Keratinocyte (primary cell): ENCODE results near the gene CBLB. TPM values are rescaled to one million over a fixed set of nuclear protein-coding genes. Genes with fewer than 3 reads are reported as not detected.

Experiments
- DNase-seq: peaks from one replicate; pipeline ENCODE4 v3.0.0-alpha.2; 2011; ENCODE audit warnings: low read depth, missing footprints, low spot score
- FAIRE-seq: peaks from 2 replicates; lab custom pipeline; 2011; peaks lifted over from hg19 to GRCh38; lab: Jason Lieb, UNC
- H2AFZ ChIP-seq: 2 replicates; pipeline ENCODE4 v1.6.0; 2012; ENCODE audit warnings: low read length, control low read depth, inconsistent platforms; ENCODE audit not compliant: control insufficient read depth
- H3K27ac ChIP-seq: 2 replicates; pipeline ENCODE4 v1.5.1; 2011; ENCODE audit warnings: low read length; ENCODE audit not compliant: control insufficient read depth, insufficient read depth
- H3K27me3 ChIP-seq: 3 replicates; pipeline ENCODE4 v1.6.0; 2011; ENCODE audit warnings: low read length; ENCODE audit not compliant: control insufficient read depth, insufficient read depth; ENCODE audit errors: extremely low read depth
- H3K36me3 ChIP-seq, 2 experiments: 2 replicates in 1 of 2; 3 replicates in 1 of 2; pipeline ENCODE4 v1.5.1; 2011; ENCODE audit warnings: low read length in 2 of 2, mild to moderate bottlenecking in 1 of 2; ENCODE audit not compliant: control insufficient read depth in 2 of 2, insufficient read depth in 2 of 2; ENCODE audit errors: extremely low read depth in 1 of 2
- H3K4me1 ChIP-seq: 3 replicates; pipeline ENCODE4 v1.5.1; 2011; ENCODE audit warnings: low read length; ENCODE audit not compliant: control insufficient read depth, insufficient read depth; ENCODE audit errors: extremely low read depth
- H3K4me2 ChIP-seq: 3 replicates; pipeline ENCODE4 v1.6.0; 2011; ENCODE audit warnings: low read depth, low read length; ENCODE audit not compliant: control insufficient read depth, insufficient read depth; ENCODE audit errors: extremely low read depth
- H3K4me3 ChIP-seq, 3 experiments: fragments of 200-600 bp in 1 of 3; sonication (generic) in 1 of 3; 2 replicates in 2 of 3; 3 replicates in 1 of 3; pipeline ENCODE4 v1.5.1; 2011 to 2016; ENCODE audit warnings: low read length in 3 of 3, mild to moderate bottlenecking in 3 of 3, control low read depth in 2 of 3, inconsistent platforms in 1 of 3, low read depth in 1 of 3, mixed read lengths in 1 of 3, mixed run types in 1 of 3, moderate library complexity in 1 of 3; ENCODE audit not compliant: control insufficient read depth in 2 of 3, insufficient read depth in 2 of 3; ENCODE audit errors: extremely low read depth in 1 of 3
- H3K79me2 ChIP-seq: 2 replicates; pipeline ENCODE4 v1.6.0; 2012; ENCODE audit warnings: low read length; ENCODE audit not compliant: control insufficient read depth, insufficient read depth
- H3K9ac ChIP-seq: 3 replicates; pipeline ENCODE4 v1.6.0; 2011; ENCODE audit warnings: low read length; ENCODE audit not compliant: control insufficient read depth, insufficient read depth; ENCODE audit errors: extremely low read depth
- H3K9me1 ChIP-seq: 3 replicates; pipeline ENCODE4 v1.6.0; 2011; ENCODE audit warnings: low read length; ENCODE audit not compliant: control insufficient read depth, insufficient read depth; ENCODE audit errors: extremely low read depth
- H3K9me3 ChIP-seq: 2 replicates; pipeline ENCODE4 v1.5.1; 2012; ENCODE audit warnings: low read depth, low read length; ENCODE audit not compliant: control insufficient read depth
- H4K20me1 ChIP-seq: 3 replicates; pipeline ENCODE4 v1.6.0; 2011; ENCODE audit warnings: low read length; ENCODE audit not compliant: control insufficient read depth, insufficient read depth; ENCODE audit errors: extremely low read depth
- CTCF ChIP-seq, 3 experiments: IDR thresholded peaks in 1 of 3; conservative IDR thresholded peaks in 1 of 3; optimal IDR thresholded peaks in 1 of 3; 2 replicates in 2 of 3; 3 replicates in 1 of 3; pipeline versions ENCODE3 to v1.5.1; 2011; ENCODE audit warnings: low read length in 3 of 3, mild to moderate bottlenecking in 3 of 3, moderate library complexity in 2 of 3, control low read depth in 1 of 3, inconsistent platforms in 1 of 3; ENCODE audit not compliant: insufficient read depth in 2 of 3; ENCODE audit errors: extremely low read depth in 1 of 3
- EZH2 ChIP-seq: IDR thresholded peaks from one replicate; pipeline ENCODE4 v1.6.1; 2012; ENCODE audit warnings: inconsistent platforms, mild to moderate bottlenecking, low read length, moderate library complexity
- dilution Hi-C: fragments of 300-500 bp; cut with MboI; formaldehyde crosslinking; loops from one replicate; pipeline ENCODE4 v1.7.0; 2020; ENCODE audit warnings: low sequenced_read_pairs; ENCODE audit not compliant: extremely low pct_ligation_motif_present
- polyA plus RNA-seq, 5 experiments: library from polyadenylated mRNA; depleted of rRNA in 3 of 5; stranded (reverse) in 3 of 5; stranded (forward) in 1 of 5; unstranded in 1 of 5; fragments of >200 nt; gene quantifications; 1 replicate in 1 of 5; 2 replicates in 3 of 5; 3 replicates in 1 of 5; pipeline versions ENCODE4 v1.2.1 to v1.2.3, GENCODE V29; 2011 to 2012; ENCODE audit warnings: missing spikeins in 2 of 5, low read depth in 1 of 5, low replicate concordance in 1 of 5

The CBLB gene
- polyA plus RNA-seq, 1 donor (not counting 4 experiments of a cell fraction or from before 2014, with no cell fraction given): 13.6 TPM

- H3K79me2 ChIP-seq: no peaks in the 10 kb centered on the region
- no peak overlapping the region for H3K9ac ChIP-seq
- no peak overlapping the region for H3K4me2 ChIP-seq
- peaks cover 0 to 11% of the 10 kb centered on the region in 2 experiments for H3K36me3 ChIP-seq
- dilution Hi-C loops: no loop called here
- no peak for FAIRE-seq
- DNase-seq: no peak
- H2AFZ ChIP-seq: no peak overlapping the region
- H3K27me3 ChIP-seq: no peaks in the 10 kb centered on the region
- no peak overlapping the region for H3K4me3 ChIP-seq
- H3K4me1 ChIP-seq: no peaks in the 10 kb centered on the region
- no peaks in the 10 kb centered on the region for H3K9me3 ChIP-seq
- H3K9me1 ChIP-seq: no peaks in the 10 kb centered on the region
- TF ChIP-seq CTCF (optimal IDR thresholded peaks at IDR 0.05 in 1 of 3, IDR thresholded peaks at IDR 0.05 in 1 of 3, conservative IDR thresholded peaks at IDR 0.05 in 1 of 3; ENCODE audit: extremely low read depth in 1 of 3, insufficient read depth in 2 of 3, low read length in 3 of 3): no peak
- TF ChIP-seq EZH2: no peak
- no peaks in the 10 kb centered on the region for H4K20me1 ChIP-seq
- no peak overlapping the region for H3K27ac ChIP-seq
Measured at GRCh38 chr3:105679951-105680350, 188.9 kb downstream of the CBLB start.

GRCh38 chr3:105678017-105678416 lies 190.8 kb downstream of the CBLB start:
- Histone ChIP-seq H3K27ac (no peak overlapping the region), H4K20me1 (no peaks in the 10 kb centered on the region), H3K27me3 (no peaks in the 10 kb centered on the region), H3K4me2 (no peak overlapping the region), H3K9me1 (no peaks in the 10 kb centered on the region), H3K4me1 (no peaks in the 10 kb centered on the region), H3K9ac (no peak overlapping the region), H3K79me2 (no peaks in the 10 kb centered on the region), H3K9me3 (no peaks in the 10 kb centered on the region), H3K36me3 (peaks cover 0 to 11% of the 10 kb centered on the region in 2 experiments), H3K4me3 (no peak overlapping the region), H2AFZ (no peak overlapping the region)
- FAIRE-seq: no peak
- dilution Hi-C loops: no loop called here
- DNase-seq: no peak
- TF ChIP-seq EZH2 (no peak), CTCF (optimal IDR thresholded peaks at IDR 0.05 in 1 of 3, IDR thresholded peaks at IDR 0.05 in 1 of 3, conservative IDR thresholded peaks at IDR 0.05 in 1 of 3; ENCODE audit: extremely low read depth in 1 of 3, insufficient read depth in 2 of 3, low read length in 3 of 3) (no peak)
